GM19455 (cell line): ENCODE results near the gene ZNF652.
A peak's percentile ranks its signal among the peaks of the same experiment; 100 is the strongest.
"Not testable (repeated sequence)": the region's sequence is repeated elsewhere in the genome, so short reads cannot be mapped to it uniquely, and the experiment has no call there.

Source experiments
- ATAC-seq: cut with Tn5 transposase; IDR thresholded peaks from one replicate; pipeline ENCODE4 v1.9.1; 2021; ENCODE audit not compliant: unreplicated experiment

Gene ZNF652

GRCh38 chr17:49361902-49362722 lies at the start of gene ZNF652:
Gene ZNF652, minus strand, starts transcription at chr17:49362250. Its CDS starts 44,525 bp downstream, at chr17:49317725.
- peak; percentile 62 for ATAC-seq

DNA sequence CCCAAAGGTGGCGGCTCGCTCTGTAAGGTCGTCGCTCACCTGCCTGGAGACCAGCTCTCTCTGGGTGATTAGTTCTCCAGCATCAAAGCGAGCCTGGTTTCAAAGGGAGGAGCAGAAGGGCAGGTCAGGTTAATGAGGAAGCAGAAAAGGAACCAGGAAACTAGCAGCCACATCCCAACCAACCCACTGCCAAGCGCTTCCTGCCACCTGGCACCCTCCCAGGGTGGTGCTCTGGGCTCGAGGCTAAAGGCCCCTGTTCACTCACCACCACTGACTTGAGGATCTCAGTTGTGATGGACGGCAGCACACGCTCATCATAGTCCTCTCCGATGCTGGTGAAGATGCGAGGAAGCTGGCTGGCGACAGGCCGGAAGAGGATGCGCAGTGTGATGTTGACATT lies 47.0 kb upstream of the ZNF652 start:
- ATAC-seq: no peak

- peak; percentile 77 for ATAC-seq
These were observed 46.0 kb upstream of the ZNF652 start for GRCh38 chr17:49407981-49408501.

DNA sequence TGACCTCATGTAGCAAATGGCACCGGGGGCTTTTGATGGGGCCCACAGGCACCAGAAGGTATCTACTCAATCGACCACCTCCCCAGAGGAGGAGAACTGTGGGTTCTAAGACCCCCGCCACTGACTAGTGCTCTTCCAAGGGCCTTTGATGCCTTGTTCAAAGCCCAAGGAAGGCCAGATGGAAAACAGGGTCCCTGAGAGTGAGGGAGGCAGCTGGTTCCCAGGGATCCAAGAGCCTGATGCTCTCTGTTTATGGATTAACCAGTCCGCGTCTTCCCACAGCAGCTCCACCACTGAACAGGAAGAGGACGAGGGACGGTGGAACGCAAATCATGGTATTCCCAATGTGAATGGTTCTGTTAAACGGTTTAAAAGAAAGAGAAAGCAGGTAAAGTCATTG lies 45.0 kb upstream of the ZNF652 start:
- ATAC-seq: no peak

- no peak for ATAC-seq
These were observed 44.5 kb upstream of the ZNF652 start for GRCh38 chr17:49406421-49407061.

DNA sequence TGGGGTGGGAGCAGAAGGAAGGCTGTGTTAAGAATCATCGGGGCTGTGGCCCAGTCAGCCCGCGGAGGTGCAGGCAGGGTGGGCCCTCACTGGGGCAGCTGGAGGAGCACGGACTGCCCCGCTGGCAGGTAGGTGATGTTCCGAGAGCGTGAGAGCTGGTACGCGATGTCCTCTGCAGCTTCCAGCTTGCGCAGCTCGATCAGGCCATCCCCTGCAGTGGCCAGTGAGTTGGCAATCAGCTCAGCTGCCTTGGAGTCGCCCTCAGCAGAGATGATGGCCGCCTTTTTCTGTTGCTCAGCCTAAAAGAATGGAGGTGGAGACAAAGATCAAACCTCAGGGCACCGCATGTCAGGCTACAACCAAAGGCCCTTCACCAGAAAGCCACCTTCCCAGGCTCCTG lies 42.9 kb upstream of the ZNF652 start:
- no peak for ATAC-seq

- no peak for ATAC-seq
These were observed 42.3 kb upstream of the ZNF652 start for GRCh38 chr17:49404361-49404760.

- ATAC-seq: no peak
These were observed 41.7 kb upstream of the ZNF652 start for GRCh38 chr17:49403514-49404289.

GRCh38 chr17:49402706-49403105 lies 40.7 kb upstream of the ZNF652 start:
- ATAC-seq: no peak

- ATAC-seq: no peak
These were observed 40.0 kb upstream of the ZNF652 start for GRCh38 chr17:49401971-49402611.

- no peak for ATAC-seq
These were observed 37.9 kb upstream of the ZNF652 start for GRCh38 chr17:49399995-49400394.

GRCh38 chr17:49397586-49397985 lies 35.5 kb upstream of the ZNF652 start:
- ATAC-seq: no peak

GRCh38 chr17:49393491-49394255 lies 31.6 kb upstream of the ZNF652 start:
- ATAC-seq: no peak

DNA sequence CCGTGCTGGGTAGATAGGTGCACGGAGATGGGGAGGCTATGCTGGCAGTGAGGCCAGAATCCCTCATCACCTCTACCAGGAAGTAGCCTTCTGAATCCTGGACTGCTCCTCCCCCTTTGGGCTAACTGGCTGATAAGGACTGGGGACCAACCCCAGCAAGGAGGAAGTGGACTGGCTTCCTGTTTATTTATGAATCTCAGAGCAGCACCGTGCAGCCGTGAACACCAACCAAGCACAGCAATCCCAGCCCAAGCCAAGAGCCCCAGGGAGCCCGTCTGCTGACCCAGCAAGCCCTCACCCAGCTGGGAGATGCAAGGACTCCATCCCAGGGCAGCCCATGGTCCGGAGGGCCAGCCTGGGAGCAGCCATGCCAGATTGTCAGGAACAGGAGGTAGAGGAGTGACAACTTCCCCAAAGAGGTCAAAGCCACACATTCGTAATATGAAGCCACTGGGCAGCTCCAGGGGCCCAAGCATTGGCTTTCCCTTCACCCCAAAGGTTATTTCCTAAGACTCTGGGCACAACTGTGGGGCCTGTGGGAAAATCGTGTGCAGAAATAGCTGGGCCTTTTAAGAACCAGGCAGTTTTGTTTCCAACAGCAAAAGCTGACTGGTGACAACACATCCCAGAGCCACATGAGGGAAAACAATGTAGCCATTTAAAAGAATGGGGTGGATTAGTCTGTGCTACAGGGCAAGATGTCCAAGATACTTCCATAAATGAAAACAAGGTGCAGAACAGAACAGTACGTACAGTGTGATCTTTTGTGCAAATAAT lies 28.7 kb upstream of the ZNF652 start:
- ATAC-seq: no peak

DNA sequence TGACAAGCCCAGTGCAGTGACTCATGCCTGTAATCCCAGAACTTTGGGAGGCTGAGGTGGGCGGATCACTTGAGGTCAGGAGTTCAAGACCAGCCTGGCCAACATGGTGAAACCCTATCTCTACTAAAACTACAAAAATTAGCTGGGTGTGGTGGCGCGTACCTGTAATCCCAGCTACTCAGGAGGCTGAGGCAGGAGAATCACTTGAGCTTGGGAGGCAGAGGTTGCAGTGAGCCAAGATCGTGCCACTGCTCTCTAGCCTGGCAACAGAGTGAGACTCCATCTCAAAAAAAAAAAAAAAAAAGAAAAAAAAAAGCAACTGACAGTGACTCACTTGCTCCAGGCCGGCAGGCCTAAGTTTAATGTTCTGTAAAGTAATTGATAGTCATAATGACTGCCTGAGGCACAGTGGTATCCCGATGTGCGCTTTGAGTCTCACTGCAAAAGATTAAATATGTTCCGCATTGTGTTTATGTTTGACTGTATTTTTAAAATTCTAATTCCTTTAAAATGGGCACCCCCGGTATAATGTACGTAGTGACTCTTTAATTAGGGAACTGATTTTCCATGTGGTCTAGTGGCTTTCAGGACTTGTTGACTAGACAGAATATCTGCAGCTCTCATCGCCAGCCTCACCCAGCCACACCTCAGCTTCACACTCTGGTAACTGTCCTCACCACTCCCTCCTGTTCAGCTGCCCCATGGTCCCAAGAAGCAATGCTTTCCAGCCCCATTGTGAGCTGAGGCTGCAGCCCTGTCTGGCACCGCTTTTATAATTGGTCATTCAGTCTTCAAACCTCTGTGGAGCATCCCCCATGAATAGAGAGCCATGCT lies 27.7 kb upstream of the ZNF652 start:
- not testable (repeated sequence) for ATAC-seq

GRCh38 chr17:49388692-49389513 lies 26.9 kb upstream of the ZNF652 start:
- no peak for ATAC-seq

DNA sequence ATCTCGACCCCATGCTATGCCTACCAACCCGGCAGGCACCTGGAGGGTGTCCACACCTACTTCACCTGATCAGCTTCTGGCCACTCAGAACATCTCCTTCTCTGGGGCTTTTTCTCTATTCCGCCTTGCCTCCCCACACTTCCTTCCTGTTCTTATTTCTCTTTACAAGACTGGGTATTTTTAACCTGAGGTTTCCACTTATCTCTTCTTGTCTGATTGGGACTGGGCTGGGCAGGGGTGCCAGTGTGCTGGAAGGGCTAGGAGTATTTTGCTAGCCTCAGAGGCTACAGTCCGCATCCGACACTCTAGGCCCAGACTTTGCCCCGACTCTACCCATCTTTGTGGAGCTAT lies 26.2 kb upstream of the ZNF652 start:
- ATAC-seq: no peak
